Body of pancreas (tissue), 4 donors: ENCODE data around the gene ST6GALNAC3.

Experiments used
- CTCF ChIP-seq, 7 experiments: fragments of 450-650 bp in 4 of 7; fragments of 200-600 bp in 3 of 7; sonication (generic) in 3 of 7; IDR thresholded peaks; one replicate each; pipeline ENCODE4 v1.5.1; 2016 to 2019; ENCODE audit warnings: antibody characterized with exemption in 7 of 7
- POLR2A ChIP-seq, 3 donors: fragments of 450-650 bp; IDR thresholded peaks; one replicate each; pipeline ENCODE4 v1.6.1; 2016; ENCODE audit warnings: antibody characterized with exemption in 3 of 3, mild to moderate bottlenecking in 2 of 3

GRCh38 chr1:76250271-76250670 is 175.7 kb downstream of the ST6GALNAC3 start:
- TF ChIP-seq CTCF (IDR thresholded peaks at IDR 0.05) (no peak), POLR2A (IDR thresholded peaks at IDR 0.05) (no peak)
